Peyer's patch (tissue), 4 donors: ENCODE data around the gene MBD4.

Experiments used
- CTCF ChIP-seq, 6 experiments: fragments of 450-650 bp in 4 of 6; fragments of 200-600 bp in 2 of 6; sonication (generic) in 1 of 6; IDR thresholded peaks; one replicate each; pipeline ENCODE4 v1.5.1; 2017 to 2019; ENCODE audit warnings: antibody characterized with exemption in 6 of 6, mild to moderate bottlenecking in 3 of 6, moderate library complexity in 1 of 6
- POLR2A ChIP-seq, 2 donors: fragments of 450-650 bp; IDR thresholded peaks; one replicate each; pipeline ENCODE4 v1.5.1; 2017; ENCODE audit warnings: antibody characterized with exemption in 2 of 2, mild to moderate bottlenecking in 2 of 2, moderate library complexity in 2 of 2

DNA sequence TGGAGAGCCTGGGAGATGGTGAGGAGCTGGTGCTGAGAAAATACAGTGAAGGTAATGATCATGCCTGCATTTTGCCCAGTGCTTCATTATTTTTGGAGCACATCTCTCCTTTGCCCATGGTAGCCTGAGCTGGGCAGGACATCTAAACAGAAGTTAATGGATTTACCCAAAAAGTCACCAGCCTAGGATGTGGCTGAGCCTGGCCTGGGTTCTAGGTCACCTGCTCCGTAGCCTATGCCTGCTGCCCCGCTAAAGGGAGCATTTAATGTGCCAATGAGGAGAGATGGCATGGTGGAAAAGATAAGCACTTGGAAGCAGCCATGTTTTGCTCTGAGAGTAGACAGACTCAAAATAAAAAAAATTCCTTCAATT, 46.9 kb upstream of the MBD4 start:
- TF ChIP-seq CTCF (IDR thresholded peaks at IDR 0.05): no peak
- TF ChIP-seq POLR2A (IDR thresholded peaks at IDR 0.05): no peak
